ENCODE data around the gene MAGEA9.
"Not testable (repeated sequence)": the region's sequence is repeated elsewhere in the genome, so short reads cannot be mapped to it uniquely, and the experiment has no call there.

Gene MAGEA9

GRCh38 chrX:149829751-149830191, 48.0 kb downstream of the MAGEA9 start:
- Histone ChIP-seq H3K9me3 (ENCODE audit: control insufficient read depth, low read length) (no peaks in the 10 kb centered on the region), H3K4me1 (ENCODE audit: control insufficient read depth, insufficient read depth, low read depth, low read length) (no peaks in the 10 kb centered on the region), H3K27me3 (ENCODE audit: control insufficient read depth in 1 of 2, insufficient read depth in 1 of 2, low read length in 2 of 2) (peaks cover 0 to 18% of the 10 kb centered on the region in 2 experiments), H3K9ac (ENCODE audit: low read length) (peak overlapping the region; percentile 81), H2BK120ac (ENCODE audit: low read depth, low read length) (no peak overlapping the region), H4K91ac (ENCODE audit: low read length) (no peak overlapping the region), H3K36me3 (ENCODE audit: control insufficient read depth in 1 of 2, insufficient read depth in 2 of 2, low read depth in 1 of 2, low read length in 2 of 2) (no peaks in the 10 kb centered on the region), H2BK5ac (ENCODE audit: low read depth, low read length, poor library complexity, severe bottlenecking) (no peak overlapping the region), H3K18ac (ENCODE audit: low read depth in 1 of 2, low read length in 2 of 2) (no peak overlapping the region), H4K8ac (ENCODE audit: low read length) (no peak overlapping the region), H3K27ac (ENCODE audit: low read length, poor library complexity, severe bottlenecking) (peak overlapping the region; percentile 97), H2BK12ac (ENCODE audit: low read length in 2 of 2) (no peak overlapping the region), H2AK5ac (ENCODE audit: low read length, severe bottlenecking) (no peak overlapping the region), H3K14ac (ENCODE audit: low read length in 2 of 2) (no peak overlapping the region), H3K23ac (ENCODE audit: low read length in 2 of 2) (no peak overlapping the region), H2AFZ (ENCODE audit: low read depth, low read length) (no peak overlapping the region), H2BK15ac (ENCODE audit: low read depth, poor library complexity, severe bottlenecking) (no peak overlapping the region), H3K4me3 (ENCODE audit: insufficient read depth in 1 of 2, low read depth in 1 of 2, low read length in 2 of 2) (no peak overlapping the region), H3K4ac (ENCODE audit: low read depth in 1 of 2, low read length in 2 of 2) (no peak overlapping the region), H3K4me2 (ENCODE audit: low read length, poor library complexity, severe bottlenecking) (peak overlapping the region; percentile 49), H3K79me1 (replicated peaks; ENCODE audit: low read length, poor library complexity, severe bottlenecking) (no peaks in the 10 kb centered on the region)
- peak; percentile 44 for DNase-seq
- 0% methylated on average over 1 of the region's 3 CpGs for WGBS

- H4K91ac ChIP-seq (ENCODE audit: low read length): peak overlapping the region; percentile 39
- H2BK120ac ChIP-seq (ENCODE audit: low read depth, low read length): no peak overlapping the region
- H3K4me1 ChIP-seq (ENCODE audit: control insufficient read depth, insufficient read depth, low read depth, low read length): no peaks in the 10 kb centered on the region
- H2AFZ ChIP-seq (ENCODE audit: low read depth, low read length): peak overlapping the region; percentile 85
- H3K27ac ChIP-seq (ENCODE audit: low read length, poor library complexity, severe bottlenecking): peak overlapping the region; percentile 97
- no peak overlapping the region for H3K23ac ChIP-seq (ENCODE audit: low read length in 2 of 2)
- peak overlapping the region in 1 of 2 experiments; percentile 26 for H3K4ac ChIP-seq (ENCODE audit: low read depth in 1 of 2, low read length in 2 of 2)
- no peaks in the 10 kb centered on the region for H3K79me1 ChIP-seq (replicated peaks; ENCODE audit: low read length, poor library complexity, severe bottlenecking)
- peak overlapping the region; percentile 49 for H3K4me2 ChIP-seq (ENCODE audit: low read length, poor library complexity, severe bottlenecking)
- peak overlapping the region in 1 of 2 experiments; percentile 66 for H2BK12ac ChIP-seq (ENCODE audit: low read length in 2 of 2)
- peak overlapping the region; percentile 95 for H4K8ac ChIP-seq (ENCODE audit: low read length)
- peaks cover 0 to 19% of the 10 kb centered on the region in 2 experiments for H3K27me3 ChIP-seq (ENCODE audit: control insufficient read depth in 1 of 2, insufficient read depth in 1 of 2, low read length in 2 of 2)
- H2BK15ac ChIP-seq (ENCODE audit: low read depth, poor library complexity, severe bottlenecking): no peak overlapping the region
- H3K9ac ChIP-seq (ENCODE audit: low read length): peak overlapping the region; percentile 81
- no peak overlapping the region for H3K14ac ChIP-seq (ENCODE audit: low read length in 2 of 2)
- H2AK5ac ChIP-seq (ENCODE audit: low read length, severe bottlenecking): no peak overlapping the region
- H3K36me3 ChIP-seq (ENCODE audit: control insufficient read depth in 1 of 2, insufficient read depth in 2 of 2, low read depth in 1 of 2, low read length in 2 of 2): no peaks in the 10 kb centered on the region
- 2% methylated on average over 18 of the region's 18 CpGs for WGBS
- H3K18ac ChIP-seq (ENCODE audit: low read depth in 1 of 2, low read length in 2 of 2): peak overlapping the region in 1 of 2 experiments; percentile 12
- peak; percentile 47 for DNase-seq
- H3K9me3 ChIP-seq (ENCODE audit: control insufficient read depth, low read length): no peaks in the 10 kb centered on the region
- no peak overlapping the region for H2BK5ac ChIP-seq (ENCODE audit: low read depth, low read length, poor library complexity, severe bottlenecking)
- H3K4me3 ChIP-seq (ENCODE audit: insufficient read depth in 1 of 2, low read depth in 1 of 2, low read length in 2 of 2): peak overlapping the region in 1 of 2 experiments; percentile 62
Measured at GRCh38 chrX:149830192-149830873, 48.6 kb downstream of the MAGEA9 start.

- no peak overlapping the region for H2BK12ac ChIP-seq (ENCODE audit: low read length in 2 of 2)
- H3K4me2 ChIP-seq (ENCODE audit: low read length, poor library complexity, severe bottlenecking): no peak overlapping the region
- H3K14ac ChIP-seq (ENCODE audit: low read length in 2 of 2): no peak overlapping the region
- H4K8ac ChIP-seq (ENCODE audit: low read length): no peak overlapping the region
- H3K4me1 ChIP-seq (ENCODE audit: control insufficient read depth, insufficient read depth, low read depth, low read length): no peaks in the 10 kb centered on the region
- WGBS: 97% methylated on average over 1 of the region's 2 CpGs
- DNase-seq: no peak
- no peak overlapping the region for H2AFZ ChIP-seq (ENCODE audit: low read depth, low read length)
- no peak overlapping the region for H3K23ac ChIP-seq (ENCODE audit: low read length in 2 of 2)
- H2BK5ac ChIP-seq (ENCODE audit: low read depth, low read length, poor library complexity, severe bottlenecking): no peak overlapping the region
- no peak overlapping the region for H4K91ac ChIP-seq (ENCODE audit: low read length)
- no peaks in the 10 kb centered on the region for H3K79me1 ChIP-seq (replicated peaks; ENCODE audit: low read length, poor library complexity, severe bottlenecking)
- no peak overlapping the region for H3K4me3 ChIP-seq (ENCODE audit: insufficient read depth in 1 of 2, low read depth in 1 of 2, low read length in 2 of 2)
- H3K27me3 ChIP-seq (ENCODE audit: control insufficient read depth in 1 of 2, insufficient read depth in 1 of 2, low read length in 2 of 2): peaks cover 0 to 21% of the 10 kb centered on the region in 2 experiments
- H3K9me3 ChIP-seq (ENCODE audit: control insufficient read depth, low read length): no peaks in the 10 kb centered on the region
- H3K27ac ChIP-seq (ENCODE audit: low read length, poor library complexity, severe bottlenecking): no peak overlapping the region
- no peak overlapping the region for H2BK120ac ChIP-seq (ENCODE audit: low read depth, low read length)
- H2BK15ac ChIP-seq (ENCODE audit: low read depth, poor library complexity, severe bottlenecking): no peak overlapping the region
- H3K9ac ChIP-seq (ENCODE audit: low read length): no peak overlapping the region
- no peak overlapping the region for H3K4ac ChIP-seq (ENCODE audit: low read depth in 1 of 2, low read length in 2 of 2)
- H3K18ac ChIP-seq (ENCODE audit: low read depth in 1 of 2, low read length in 2 of 2): no peak overlapping the region
- H2AK5ac ChIP-seq (ENCODE audit: low read length, severe bottlenecking): no peak overlapping the region
- no peaks in the 10 kb centered on the region for H3K36me3 ChIP-seq (ENCODE audit: control insufficient read depth in 1 of 2, insufficient read depth in 2 of 2, low read depth in 1 of 2, low read length in 2 of 2)
Measured at GRCh38 chrX:149831473-149831872, 49.7 kb downstream of the MAGEA9 start.

GRCh38 chrX:149836728-149837127, 55.0 kb downstream of the MAGEA9 start:
- not testable (repeated sequence) for H3K4me3 ChIP-seq (ENCODE audit: insufficient read depth in 1 of 2, low read depth in 1 of 2, low read length in 2 of 2); H3K18ac ChIP-seq (ENCODE audit: low read depth in 1 of 2, low read length in 2 of 2); H3K4me1 ChIP-seq (ENCODE audit: control insufficient read depth, insufficient read depth, low read depth, low read length); H3K4ac ChIP-seq (ENCODE audit: low read depth in 1 of 2, low read length in 2 of 2); H4K8ac ChIP-seq (ENCODE audit: low read length); H3K23ac ChIP-seq (ENCODE audit: low read length in 2 of 2); H3K27ac ChIP-seq (ENCODE audit: low read length, poor library complexity, severe bottlenecking); H3K4me2 ChIP-seq (ENCODE audit: low read length, poor library complexity, severe bottlenecking); H2AFZ ChIP-seq (ENCODE audit: low read depth, low read length); H3K9me3 ChIP-seq (ENCODE audit: control insufficient read depth, low read length); H2BK120ac ChIP-seq (ENCODE audit: low read depth, low read length); H2BK5ac ChIP-seq (ENCODE audit: low read depth, low read length, poor library complexity, severe bottlenecking); H3K9ac ChIP-seq (ENCODE audit: low read length); H2BK12ac ChIP-seq (ENCODE audit: low read length in 2 of 2); DNase-seq; H4K91ac ChIP-seq (ENCODE audit: low read length); H3K14ac ChIP-seq (ENCODE audit: low read length in 2 of 2); H3K36me3 ChIP-seq (ENCODE audit: control insufficient read depth in 1 of 2, insufficient read depth in 2 of 2, low read depth in 1 of 2, low read length in 2 of 2); H2AK5ac ChIP-seq (ENCODE audit: low read length, severe bottlenecking); H3K79me1 ChIP-seq (replicated peaks; ENCODE audit: low read length, poor library complexity, severe bottlenecking); H2BK15ac ChIP-seq (ENCODE audit: low read depth, poor library complexity, severe bottlenecking); H3K27me3 ChIP-seq (ENCODE audit: control insufficient read depth in 1 of 2, insufficient read depth in 1 of 2, low read length in 2 of 2)
- 75% methylated on average over 3 of the region's 5 CpGs for WGBS

Data from mesenchymal stem cell (in vitro differentiated cells and primary cell).